Endothelial cell of umbilical vein (primary cell): ENCODE results near the gene PARM1. TPM values are rescaled to one million over a fixed set of nuclear protein-coding genes. Genes with fewer than 3 reads are reported as not detected.

Experiments used
- BruUV-seq: library from RNA; stranded (reverse); fragments of 400-500 nt; replicated peaks from 2 replicates; lab custom pipeline; 2021; lab: Mats Ljungman, UMichigan
- CTCF ChIA-PET: fragments of 300-600, 350-600 bp; sonication (Branson Sonifier 250); formaldehyde crosslinking; loops from one replicate; lab custom pipeline; 2021; ENCODE audit warnings: antibody characterized with exemption, inconsistent platforms; lab: Charles Lee
- POLR2A ChIA-PET: fragments of 300-600, 350-600 bp; sonication (Branson Sonifier 250); formaldehyde crosslinking; loops from one replicate; lab custom pipeline; 2021; ENCODE audit warnings: antibody characterized with exemption, inconsistent platforms; lab: Charles Lee
- DNase-seq: peaks from one replicate; pipeline ENCODE4 v3.0.0-alpha.2; 2011; ENCODE audit warnings: low read depth, low spot score
- FAIRE-seq: peaks from 2 replicates; lab custom pipeline; 2011; peaks lifted over from hg19 to GRCh38; lab: Jason Lieb, UNC
- H2AFZ ChIP-seq: 2 replicates; pipeline ENCODE4 v1.6.0; 2012; ENCODE audit warnings: low read depth, low read length, control low read depth, inconsistent platforms
- H3K27ac ChIP-seq: 2 replicates; pipeline ENCODE4 v1.5.1; 2011; ENCODE audit warnings: low read depth, mild to moderate bottlenecking, control low read depth, low read length, moderate library complexity; ENCODE audit not compliant: insufficient read depth
- H3K27me3 ChIP-seq, 2 experiments: 2 replicates each; pipeline versions ENCODE4 v1.6.0 to v1.6.1; 2011; ENCODE audit warnings: low read length in 2 of 2, mixed read lengths in 1 of 2; ENCODE audit not compliant: control insufficient read depth in 2 of 2, insufficient read depth in 2 of 2
- H3K36me3 ChIP-seq, 2 experiments: 2 replicates in 1 of 2; 3 replicates in 1 of 2; pipeline ENCODE4 v1.5.1; 2011; ENCODE audit warnings: low read length in 2 of 2, mild to moderate bottlenecking in 1 of 2, moderate library complexity in 1 of 2; ENCODE audit not compliant: control insufficient read depth in 2 of 2, insufficient read depth in 2 of 2; ENCODE audit errors: extremely low read depth in 1 of 2
- H3K4me1 ChIP-seq: 3 replicates; pipeline ENCODE4 v1.5.1; 2011; ENCODE audit warnings: mild to moderate bottlenecking, low read length; ENCODE audit not compliant: control insufficient read depth, insufficient read depth; ENCODE audit errors: extremely low read depth
- H3K4me2 ChIP-seq: 2 replicates; pipeline ENCODE4 v1.6.1; 2011; ENCODE audit warnings: low read length, control low read depth, mixed read lengths; ENCODE audit not compliant: insufficient read depth
- H3K4me3 ChIP-seq, 3 experiments: fragments of 200-600 bp in 1 of 3; sonication (generic), shearing (Covaris generic) in 1 of 3; replicated peaks in 1 of 3; 2 replicates each; pipeline ENCODE4 v1.5.1; 2011 to 2016; ENCODE audit warnings: control low read depth in 3 of 3, low read length in 3 of 3, mild to moderate bottlenecking in 2 of 3, inconsistent platforms in 1 of 3, low read depth in 1 of 3, moderate library complexity in 1 of 3; ENCODE audit not compliant: insufficient read depth in 1 of 3
- H3K79me2 ChIP-seq: 2 replicates; pipeline ENCODE4 v1.6.0; 2012; ENCODE audit warnings: low read length, inconsistent platforms; ENCODE audit not compliant: control insufficient read depth, insufficient read depth
- H3K9ac ChIP-seq: replicated peaks from 2 replicates; pipeline ENCODE3; 2011; ENCODE audit warnings: low read length, control low read depth; ENCODE audit not compliant: insufficient read depth; ENCODE audit errors: extremely low read depth
- H3K9me1 ChIP-seq: replicated peaks from 3 replicates; pipeline ENCODE4 v1.6.0; 2011; ENCODE audit warnings: mild to moderate bottlenecking, low read length; ENCODE audit not compliant: control insufficient read depth, insufficient read depth; ENCODE audit errors: extremely low read depth
- H3K9me3 ChIP-seq: replicated peaks from 2 replicates; pipeline ENCODE4 v1.5.1; 2012; ENCODE audit warnings: low read length, inconsistent platforms; ENCODE audit not compliant: control insufficient read depth, insufficient read depth
- H4K20me1 ChIP-seq: replicated peaks from 2 replicates; pipeline ENCODE3; 2011; ENCODE audit warnings: mild to moderate bottlenecking, low read length; ENCODE audit not compliant: control insufficient read depth, insufficient read depth; ENCODE audit errors: extremely low read depth
- CTCF ChIP-seq, 2 donors: IDR thresholded peaks; 1 replicate in 1 of 2; 2 replicates in 1 of 2; pipeline ENCODE4 v1.5.1; 2011; ENCODE audit warnings: low read length in 2 of 2, mild to moderate bottlenecking in 2 of 2, moderate library complexity in 2 of 2, control low read depth in 1 of 2, inconsistent platforms in 1 of 2, low read depth in 1 of 2; ENCODE audit not compliant: insufficient read depth in 1 of 2; ENCODE audit errors: extremely low read depth in 1 of 2
- FOS ChIP-seq: IDR thresholded peaks from 2 replicates; pipeline ENCODE4 v1.6.1; 2011; ENCODE audit warnings: mild to moderate bottlenecking, low read length, moderate library complexity, borderline replicate concordance; ENCODE audit not compliant: insufficient read depth
- JUN ChIP-seq: IDR thresholded peaks from 2 replicates; pipeline ENCODE4 v1.6.1; 2011; ENCODE audit warnings: borderline replicate concordance, low read depth; ENCODE audit not compliant: insufficient read length, insufficient read depth
- MAX ChIP-seq: IDR thresholded peaks from 2 replicates; pipeline ENCODE4 v1.6.1; 2011; ENCODE audit not compliant: insufficient read depth, insufficient read length
- dilution Hi-C: fragments of 300-500 bp; cut with MboI; formaldehyde crosslinking; loops from one replicate; pipeline ENCODE4 v1.15.0; 2019; ENCODE audit warnings: low sequenced_read_pairs; ENCODE audit not compliant: extremely low pct_ligation_motif_present
- intact Hi-C: fragments of 100-400 bp; cut with micrococcal nuclease; formaldehyde crosslinking; loops from one replicate; pipeline ENCODE4 v1.10.0; 2022
- polyA plus RNA-seq, 4 experiments: library from polyadenylated mRNA; depleted of rRNA in 3 of 4; stranded (reverse) in 3 of 4; unstranded in 1 of 4; fragments of >200 nt; gene quantifications; 2 replicates each; pipeline versions ENCODE4 v1.2.1 to v1.2.3, GENCODE V29; 2011 to 2012; ENCODE audit warnings: missing spikeins in 1 of 4
- total RNA-seq: library from RNA; stranded (reverse); gene quantifications from 2 replicates; pipeline ENCODE4 v1.2.3, GENCODE V29; 2021

The PARM1 gene
- total and polyA plus RNA-seq, 2 donors (not counting 3 experiments of a cell fraction or from before 2014, with no cell fraction given) = 0.01 TPM; not detected in 1

- no TSS peak for BruUV-seq
Observed at GRCh38 chr4:75003979-75004378, 71.1 kb downstream of the PARM1 start.

More at GRCh38 chr4:75003979-75004378, 71.1 kb downstream of the PARM1 start:
- Histone ChIP-seq H2AFZ (no peak overlapping the region), H3K4me3 (no peak overlapping the region), H3K27me3 (no peaks in the 10 kb centered on the region), H3K4me2 (no peak overlapping the region), H3K4me1 (no peaks in the 10 kb centered on the region), H3K79me2 (no peaks in the 10 kb centered on the region), H3K9me3 (no peaks in the 10 kb centered on the region), H3K27ac (no peak overlapping the region), H4K20me1 (no peaks in the 10 kb centered on the region), H3K9ac (no peak overlapping the region), H3K9me1 (no peaks in the 10 kb centered on the region), H3K36me3 (no peaks in the 10 kb centered on the region)
- intact Hi-C loops = no loop called here
- TF ChIP-seq CTCF (IDR thresholded peaks at IDR 0.05; ENCODE audit: extremely low read depth in 1 of 2, insufficient read depth in 1 of 2, low read depth in 1 of 2, low read length in 2 of 2) (no peak), MAX (no peak), FOS (no peak), JUN (no peak)
- POLR2A ChIA-PET = no interaction called here
- no peak for FAIRE-seq
- CTCF ChIA-PET = no interaction called here
- dilution Hi-C loops = no loop called here
- no peak for DNase-seq
